Keratinocyte (primary cell): ENCODE data around the gene RGL3.

Experiments used
- CTCF ChIP-seq, 3 experiments: IDR thresholded peaks in 1 of 3; conservative IDR thresholded peaks in 1 of 3; optimal IDR thresholded peaks in 1 of 3; 2 replicates in 2 of 3; 3 replicates in 1 of 3; pipeline versions ENCODE3 to v1.5.1; 2011; ENCODE audit warnings: low read length in 3 of 3, mild to moderate bottlenecking in 3 of 3, moderate library complexity in 2 of 3, control low read depth in 1 of 3, inconsistent platforms in 1 of 3; ENCODE audit not compliant: insufficient read depth in 2 of 3; ENCODE audit errors: extremely low read depth in 1 of 3
- EZH2 ChIP-seq: IDR thresholded peaks from one replicate; pipeline ENCODE4 v1.6.1; 2012; ENCODE audit warnings: inconsistent platforms, mild to moderate bottlenecking, low read length, moderate library complexity

GRCh38 chr19:11418094-11418548, 993 bp downstream of the RGL3 start:
- TF ChIP-seq CTCF (optimal IDR thresholded peaks at IDR 0.05 in 1 of 3, IDR thresholded peaks at IDR 0.05 in 1 of 3, conservative IDR thresholded peaks at IDR 0.05 in 1 of 3; ENCODE audit: extremely low read depth in 1 of 3, insufficient read depth in 2 of 3, low read length in 3 of 3) (no peak), EZH2 (no peak)
